ENCODE results near the gene SLF1.

DNA sequence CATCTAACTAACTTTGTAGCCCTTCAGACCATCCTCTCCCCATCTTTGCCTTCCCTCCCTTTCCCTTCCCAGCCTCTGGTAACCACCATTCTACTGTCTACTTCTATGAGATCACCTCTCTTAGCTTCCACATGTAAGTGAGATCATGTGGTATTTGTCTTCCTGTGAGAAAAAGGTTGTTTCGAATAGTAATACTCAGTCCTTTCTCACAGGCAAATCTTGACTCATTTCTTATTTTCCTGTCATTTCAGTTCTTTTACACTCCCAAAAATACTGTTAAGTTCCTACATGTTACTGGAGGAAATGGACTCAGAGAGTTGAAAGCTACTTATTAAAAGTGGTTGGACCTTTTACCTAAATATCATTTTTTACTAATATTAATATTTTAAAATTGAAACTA is 82.1 kb downstream of the SLF1 start:
- TF ChIP-seq, protein P1, sequence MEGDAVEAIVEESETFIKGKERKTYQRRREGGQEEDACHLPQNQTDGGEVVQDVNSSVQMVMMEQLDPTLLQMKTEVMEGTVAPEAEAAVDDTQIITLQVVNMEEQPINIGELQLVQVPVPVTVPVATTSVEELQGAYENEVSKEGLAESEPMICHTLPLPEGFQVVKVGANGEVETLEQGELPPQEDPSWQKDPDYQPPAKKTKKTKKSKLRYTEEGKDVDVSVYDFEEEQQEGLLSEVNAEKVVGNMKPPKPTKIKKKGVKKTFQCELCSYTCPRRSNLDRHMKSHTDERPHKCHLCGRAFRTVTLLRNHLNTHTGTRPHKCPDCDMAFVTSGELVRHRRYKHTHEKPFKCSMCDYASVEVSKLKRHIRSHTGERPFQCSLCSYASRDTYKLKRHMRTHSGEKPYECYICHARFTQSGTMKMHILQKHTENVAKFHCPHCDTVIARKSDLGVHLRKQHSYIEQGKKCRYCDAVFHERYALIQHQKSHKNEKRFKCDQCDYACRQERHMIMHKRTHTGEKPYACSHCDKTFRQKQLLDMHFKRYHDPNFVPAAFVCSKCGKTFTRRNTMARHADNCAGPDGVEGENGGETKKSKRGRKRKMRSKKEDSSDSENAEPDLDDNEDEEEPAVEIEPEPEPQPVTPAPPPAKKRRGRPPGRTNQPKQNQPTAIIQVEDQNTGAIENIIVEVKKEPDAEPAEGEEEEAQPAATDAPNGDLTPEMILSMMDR (IDR thresholded peaks at IDR 0.05), result no peak
- TF ChIP-seq EP300 (IDR thresholded peaks at IDR 0.05) (no peak), POLR2A (IDR thresholded peaks at IDR 0.05) (no peak)
